Measurements from ENCODE around the gene TCOF1.

TCOF1 gene

GRCh38 chr5:150323092-150323491, 34.4 kb upstream of the TCOF1 start:
- DNase-seq (ENCODE audit: low read depth), result no peak

- no peak for DNase-seq (ENCODE audit: low read depth)
Measured at GRCh38 chr5:150323819-150324218, 33.7 kb upstream of the TCOF1 start.

GRCh38 chr5:150325426-150325825, 32.1 kb upstream of the TCOF1 start:
- no peak for DNase-seq (ENCODE audit: low read depth)

GRCh38 chr5:150326707-150327106, 30.8 kb upstream of the TCOF1 start:
- DNase-seq (ENCODE audit: low read depth), result no peak

GRCh38 chr5:150327139-150327538, 30.4 kb upstream of the TCOF1 start:
- no peak for DNase-seq (ENCODE audit: low read depth)

GRCh38 chr5:150328515-150328914, 29.0 kb upstream of the TCOF1 start:
- DNase-seq (ENCODE audit: low read depth), result no peak

GRCh38 chr5:150329038-150329437, 28.5 kb upstream of the TCOF1 start:
- no peak for DNase-seq (ENCODE audit: low read depth)

GRCh38 chr5:150329881-150330876, 27.3 kb upstream of the TCOF1 start:
- no peak for DNase-seq (ENCODE audit: low read depth)

GRCh38 chr5:150333400-150333799, 24.1 kb upstream of the TCOF1 start:
- no peak for DNase-seq (ENCODE audit: low read depth)

- no peak for DNase-seq (ENCODE audit: low read depth)
Measured at GRCh38 chr5:150335778-150336177, 21.7 kb upstream of the TCOF1 start.

- DNase-seq (ENCODE audit: low read depth), result no peak
Measured at GRCh38 chr5:150338546-150338945, 19.0 kb upstream of the TCOF1 start.

- no peak for DNase-seq (ENCODE audit: low read depth)
Measured at GRCh38 chr5:150339165-150339564, 18.3 kb upstream of the TCOF1 start.

- no peak for DNase-seq (ENCODE audit: low read depth)
Measured at GRCh38 chr5:150339841-150340240, 17.7 kb upstream of the TCOF1 start.

- no peak for DNase-seq (ENCODE audit: low read depth)
Measured at GRCh38 chr5:150340614-150341255, 16.8 kb upstream of the TCOF1 start.

- no peak for DNase-seq (ENCODE audit: low read depth)
Measured at GRCh38 chr5:150341331-150341730, 16.2 kb upstream of the TCOF1 start.

GRCh38 chr5:150341989-150342388, 15.5 kb upstream of the TCOF1 start:
- DNase-seq (ENCODE audit: low read depth), result no peak

GRCh38 chr5:150342583-150342982, 14.9 kb upstream of the TCOF1 start:
- DNase-seq (ENCODE audit: low read depth), result no peak

GRCh38 chr5:150343994-150344631, 13.4 kb upstream of the TCOF1 start:
- DNase-seq (ENCODE audit: low read depth), result no peak

GRCh38 chr5:150345716-150346115, 11.8 kb upstream of the TCOF1 start:
- DNase-seq (ENCODE audit: low read depth), result no peak

- no peak for DNase-seq (ENCODE audit: low read depth)
Measured at GRCh38 chr5:150346592-150346991, 10.9 kb upstream of the TCOF1 start.

GRCh38 chr5:150347003-150347402, 10.5 kb upstream of the TCOF1 start:
- DNase-seq (ENCODE audit: low read depth), result no peak

- no peak for DNase-seq (ENCODE audit: low read depth)
Measured at GRCh38 chr5:150347451-150347850, 10.0 kb upstream of the TCOF1 start.
